ENCODE measurements around the gene LENEP. TPM values are rescaled to one million over a fixed set of nuclear protein-coding genes. Genes with fewer than 3 reads are reported as not detected.

Gene LENEP
- total and polyA plus RNA-seq, 2 of the 8 experiments (the other 6 are each of a cell fraction or from before 2014, with no cell fraction given), result 1.3 TPM; not detected in 1

- Histone ChIP-seq H3K23ac (ENCODE audit: insufficient read length) (no peak overlapping the region), H3K4me1 (replicated peaks in 1 of 4; ENCODE audit: control insufficient read depth in 3 of 4, insufficient read depth in 4 of 4, low read length in 3 of 4) (peaks cover 3 to 19% (median 14%) of the 10 kb centered on the region in 4 experiments), H3K9ac (replicated peaks in 1 of 4; ENCODE audit: extremely low read depth in 1 of 4, low read depth in 3 of 4, low read length in 3 of 4) (peak overlapping the region; percentile 53 to 71 (median 62)), H3K27me3 (replicated peaks in 1 of 4; ENCODE audit: control insufficient read depth in 3 of 4, extremely low read depth in 1 of 4, insufficient read depth in 3 of 4, low read length in 3 of 4) (no peaks in the 10 kb centered on the region), H3K79me2 (ENCODE audit: control insufficient read depth in 1 of 2, insufficient read depth in 2 of 2, low read length in 2 of 2) (peaks cover 6 to 39% of the 10 kb centered on the region in 2 experiments; a peak in 3 of 4 replicates), H4K20me1 (replicated peaks in 1 of 2; ENCODE audit: control insufficient read depth in 1 of 2, insufficient read depth in 2 of 2, low read length in 2 of 2) (peaks cover 9% of the 10 kb centered on the region in 2 experiments), H3K18ac (ENCODE audit: extremely low read depth, low read length) (peak overlapping the region; percentile 81), H3K56ac (replicated peaks; ENCODE audit: insufficient read length, low read depth, low read length) (peak overlapping the region; percentile 50), H3K4ac (replicated peaks; ENCODE audit: insufficient read length, low read depth, low read length) (no peak overlapping the region), H2BK120ac (replicated peaks; ENCODE audit: low read depth, low read length) (no peak overlapping the region), H2BK5ac (ENCODE audit: low read depth, low read length) (peak overlapping the region; percentile 99), H2AK5ac (ENCODE audit: low read depth, low read length) (no peak overlapping the region; the same call in 1 of the 2 replicates), H3K36me3 (ENCODE audit: control insufficient read depth in 2 of 4, insufficient read depth in 4 of 4, low read length in 3 of 4) (peaks cover 14 to 32% (median 28%) of the 10 kb centered on the region in 4 experiments), H4K91ac (replicated peaks; ENCODE audit: insufficient read length, low read length) (no peak overlapping the region), H3K14ac (ENCODE audit: insufficient read length) (no peak overlapping the region), H3K4me2 (ENCODE audit: insufficient read depth in 1 of 2, low read depth in 2 of 2, low read length in 2 of 2) (peak overlapping the region; percentile 78), H2AFZ (ENCODE audit: low read length) (no peak overlapping the region), H3K9me3 (ENCODE audit: insufficient read depth in 2 of 2, low read depth in 1 of 2, low read length in 1 of 2) (no peaks in the 10 kb centered on the region), H3K27ac (ENCODE audit: low read depth, low read length) (peak overlapping the region; percentile 46), H3K79me1 (ENCODE audit: low read depth, low read length) (peaks cover 14% of the 10 kb centered on the region; the same call in 1 of the 2 replicates), H2BK20ac (ENCODE audit: low read length) (no peak overlapping the region), H4K5ac (ENCODE audit: insufficient read length, low read depth, low read length) (peak overlapping the region; percentile 5), H3K4me3 (ENCODE audit: extremely low read depth in 1 of 4, insufficient read depth in 2 of 4, low read depth in 3 of 4, low read length in 4 of 4) (peak overlapping the region; percentile 61 to 80 (median 76)), H2BK15ac (ENCODE audit: low read length) (no peak overlapping the region), H2BK12ac (ENCODE audit: low read depth, low read length) (no peak overlapping the region; the same call in 1 of the 2 replicates), H4K8ac (ENCODE audit: extremely low read depth, insufficient read depth, low read length) (peak overlapping the region; percentile 30), H3K23me2 (ENCODE audit: low read depth, low read length) (peaks cover 24% of the 10 kb centered on the region)
- ChIA-PET POLR2A (ENCODE audit: partially characterized antibody) (interaction anchor here (0.6 to 42.8 kb wide), 13 partner anchors 11 to 1382 kb away, joined by 3 to 702 read pairs (median 5); partner anchors contain the start of genes ADAM15, FLAD1, LENEP and PBXIP1), CTCF (ENCODE audit: partially characterized antibody) (interaction anchor here (0.7 to 20.6 kb wide), 14 partner anchors 10 to 115 kb away, joined by 3 to 334 read pairs (median 7); partner anchors contain the start of genes ADAM15, EFNA4, FLAD1 and LENEP)
- no peak for TF ChIP-seq SP2 (IDR thresholded peaks at IDR 0.05; ENCODE audit: low read length)
- TF ChIP-seq RXRA (IDR thresholded peaks at IDR 0.05; ENCODE audit: insufficient read depth, low read depth, low read length), result no peak
- WGBS, 2 experiments (ENCODE audit: extremely low coverage in 1 of 2, insufficient coverage in 1 of 2, insufficient read length in 1 of 2, insufficient replicate concordance in 2 of 2, low coverage in 1 of 2, low lambda C conversion rate in 2 of 2, missing lambda C conversion rate in 1 of 2), result 7% methylated on average over 10 of the region's 22 CpGs; no CpG with 5 or more reads in 1 of the 2 experiments
- DNase-seq (ENCODE audit: low read depth in 1 of 2, low spot score in 2 of 2) (no peak), FAIRE-seq (no peak)
These were observed 23.4 kb upstream of the LENEP start for GRCh38 chr1:154969860-154970452.
